Muscle layer of duodenum (tissue), 2 donors: Measurements from ENCODE around the gene PRDM16.

Experiments
- H3K27ac ChIP-seq: one replicate; pipeline ENCODE4 v1.7.0; 2013; ENCODE audit warnings: mild to moderate bottlenecking, low read length
- H3K27me3 ChIP-seq: one replicate; pipeline ENCODE4 v1.7.0; 2013; ENCODE audit warnings: low read depth, mild to moderate bottlenecking, control low read depth, low read length
- H3K36me3 ChIP-seq, 2 donors: one replicate each; pipeline ENCODE4 v1.7.0; 2013; ENCODE audit warnings: low read length in 2 of 2, control low read depth in 1 of 2, mild to moderate bottlenecking in 1 of 2; ENCODE audit not compliant: insufficient read depth in 2 of 2, control insufficient read depth in 1 of 2
- H3K4me1 ChIP-seq, 2 donors: one replicate each; pipeline ENCODE4 v1.7.0; 2013; ENCODE audit warnings: low read length in 2 of 2, mild to moderate bottlenecking in 2 of 2, control low read depth in 1 of 2, moderate library complexity in 1 of 2; ENCODE audit not compliant: insufficient read depth in 2 of 2, control insufficient read depth in 1 of 2
- H3K4me3 ChIP-seq, 2 donors: one replicate each; pipeline ENCODE4 v1.7.0; 2013; ENCODE audit warnings: low read length in 2 of 2, low read depth in 1 of 2, mild to moderate bottlenecking in 1 of 2
- H3K9me3 ChIP-seq, 2 donors: one replicate each; pipeline ENCODE4 v1.7.0; 2013; ENCODE audit warnings: low read length in 2 of 2, control low read depth in 1 of 2, mild to moderate bottlenecking in 1 of 2; ENCODE audit not compliant: control insufficient read depth in 1 of 2
- donor health status: healthy.

The PRDM16 gene

DNA sequence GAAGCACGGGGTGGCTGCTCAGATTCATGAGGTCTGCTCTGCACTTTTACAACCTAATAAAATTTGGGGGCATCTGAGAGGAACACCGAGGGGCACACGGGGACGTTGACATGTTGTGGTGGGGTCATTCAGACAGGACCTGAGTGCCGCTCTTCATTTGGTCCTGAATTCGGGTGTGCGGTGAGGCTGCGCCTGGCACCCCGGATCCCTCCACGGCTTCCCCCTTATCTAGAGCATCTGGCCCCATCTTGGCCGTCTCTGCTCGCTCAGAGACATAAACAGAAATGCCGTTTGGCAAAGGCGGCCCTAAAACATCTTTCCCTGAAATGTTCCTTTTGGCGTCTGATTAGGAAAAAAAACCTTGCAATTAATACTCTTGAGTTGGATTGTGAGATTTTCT lies 157.2 kb downstream of the PRDM16 start:
- Histone ChIP-seq H3K4me3 (no peak overlapping the region), H3K36me3 (no peaks in the 10 kb centered on the region), H3K4me1 (no peaks in the 10 kb centered on the region), H3K9me3 (no peaks in the 10 kb centered on the region), H3K27ac (no peak overlapping the region), H3K27me3 (peaks cover 5% of the 10 kb centered on the region)

DNA sequence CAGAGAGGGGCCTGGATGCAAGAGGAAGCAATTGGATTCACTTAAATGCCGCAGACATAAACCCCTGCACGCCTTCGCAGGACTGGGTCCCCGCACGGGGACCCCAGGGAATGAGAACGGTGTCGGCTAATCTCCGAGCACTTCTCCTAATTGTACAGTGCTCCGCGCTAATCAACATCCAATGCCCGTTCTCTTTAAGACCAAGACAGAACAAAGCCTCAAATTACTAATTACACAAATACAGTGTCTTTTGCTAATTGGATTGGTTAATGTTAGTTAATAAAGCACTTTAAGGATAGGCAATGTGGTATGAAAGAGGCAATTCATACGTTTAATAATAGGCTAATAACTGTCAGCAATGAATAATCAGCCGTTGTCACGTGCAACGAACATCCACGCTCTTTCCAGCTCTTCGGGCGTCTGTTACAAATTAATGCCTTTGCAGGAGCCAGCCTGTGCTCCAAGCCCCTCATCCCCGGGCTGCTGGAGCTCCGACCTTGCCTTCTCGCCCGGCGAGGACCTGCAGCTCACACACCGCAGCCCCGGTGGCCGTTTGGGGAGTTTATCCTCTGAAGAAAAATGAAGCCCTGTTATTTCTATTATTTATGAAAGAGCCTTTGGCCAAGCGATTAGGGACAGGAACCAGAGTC lies 157.8 kb downstream of the PRDM16 start:
- no peaks in the 10 kb centered on the region for H3K36me3 ChIP-seq
- no peaks in the 10 kb centered on the region for H3K4me1 ChIP-seq
- no peak overlapping the region for H3K4me3 ChIP-seq
- no peak overlapping the region for H3K27ac ChIP-seq
- H3K9me3 ChIP-seq, result no peaks in the 10 kb centered on the region
- peaks cover 5% of the 10 kb centered on the region for H3K27me3 ChIP-seq

DNA sequence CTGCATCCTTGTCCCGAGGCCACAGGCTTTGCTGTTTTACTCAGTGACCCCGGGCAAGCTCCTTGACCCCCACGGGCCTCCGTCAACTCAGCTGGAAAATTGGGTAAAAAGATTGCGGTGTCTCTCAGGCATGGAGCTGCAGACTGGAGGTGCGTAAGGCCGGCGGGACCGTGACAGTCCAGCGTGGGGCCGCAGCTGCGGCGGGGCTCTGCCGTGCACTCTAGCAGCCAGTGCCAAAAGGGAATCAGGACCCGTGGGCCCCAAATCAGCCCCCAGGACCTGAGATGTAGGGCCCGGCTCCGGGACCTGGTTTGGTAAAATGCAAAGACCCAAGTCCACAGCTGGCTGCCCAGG lies 158.3 kb downstream of the PRDM16 start:
- H3K36me3 ChIP-seq, result no peaks in the 10 kb centered on the region
- H3K27me3 ChIP-seq, result peaks cover 5% of the 10 kb centered on the region
- H3K4me1 ChIP-seq, result no peaks in the 10 kb centered on the region
- no peak overlapping the region for H3K27ac ChIP-seq
- H3K4me3 ChIP-seq, result no peak overlapping the region
- no peaks in the 10 kb centered on the region for H3K9me3 ChIP-seq

DNA sequence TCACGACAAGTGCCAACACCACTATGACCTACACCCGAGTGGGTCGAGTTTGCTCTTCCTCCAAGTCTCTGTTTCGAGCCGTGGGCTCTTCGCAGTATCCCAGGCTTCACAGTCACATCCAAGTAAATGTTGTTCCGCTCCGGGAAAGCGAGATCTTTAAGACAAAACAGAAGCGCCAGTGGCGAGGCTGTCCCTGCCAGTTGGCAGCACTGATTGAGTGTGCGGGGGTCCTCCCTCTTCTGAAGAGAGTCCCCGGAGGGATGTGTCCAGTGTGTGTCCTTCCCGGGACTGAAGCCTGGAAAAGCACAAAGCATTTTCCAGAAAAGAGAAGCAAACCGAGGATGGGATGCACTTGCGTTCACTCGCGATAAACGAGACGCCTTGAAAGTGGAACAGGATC lies 158.9 kb downstream of the PRDM16 start:
- Histone ChIP-seq H3K27me3 (peaks cover 5% of the 10 kb centered on the region), H3K36me3 (no peaks in the 10 kb centered on the region), H3K9me3 (no peaks in the 10 kb centered on the region), H3K4me1 (no peaks in the 10 kb centered on the region), H3K4me3 (no peak overlapping the region), H3K27ac (no peak overlapping the region)

DNA sequence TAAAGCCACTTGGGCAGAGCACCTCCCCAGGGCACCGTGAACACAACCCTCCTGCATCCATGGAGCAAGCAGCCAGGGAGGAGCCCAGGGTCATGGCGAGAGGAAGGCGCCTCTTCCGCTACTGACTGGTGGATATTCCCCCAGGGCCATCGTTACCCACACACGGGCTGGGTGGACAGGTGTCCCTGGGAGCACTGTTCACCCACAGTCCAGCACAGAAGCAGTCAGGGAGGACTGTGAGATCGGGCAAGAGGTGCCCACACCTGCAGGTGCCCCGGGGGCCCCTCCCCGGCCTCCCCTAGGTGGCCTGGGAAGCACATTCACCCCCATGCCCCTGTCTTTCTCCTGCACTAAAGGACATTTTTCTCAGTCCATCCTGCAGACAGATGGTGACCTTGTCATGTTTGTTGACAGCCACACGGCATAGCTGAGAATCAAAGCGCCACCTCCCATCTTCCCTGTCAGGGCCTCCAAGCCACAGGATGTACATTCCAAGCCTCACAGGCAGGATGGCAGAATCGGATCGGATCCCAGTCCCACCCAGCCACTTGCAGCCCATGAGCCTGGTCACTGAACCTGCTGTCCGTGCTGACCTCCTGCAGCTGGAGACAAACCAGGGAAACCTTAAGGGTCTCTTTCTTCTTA lies 160.2 kb downstream of the PRDM16 start:
- no peaks in the 10 kb centered on the region for H3K9me3 ChIP-seq
- H3K27me3 ChIP-seq, result peaks cover 5% of the 10 kb centered on the region
- no peak overlapping the region for H3K27ac ChIP-seq
- no peaks in the 10 kb centered on the region for H3K4me1 ChIP-seq
- H3K4me3 ChIP-seq, result no peak overlapping the region
- no peaks in the 10 kb centered on the region for H3K36me3 ChIP-seq

DNA sequence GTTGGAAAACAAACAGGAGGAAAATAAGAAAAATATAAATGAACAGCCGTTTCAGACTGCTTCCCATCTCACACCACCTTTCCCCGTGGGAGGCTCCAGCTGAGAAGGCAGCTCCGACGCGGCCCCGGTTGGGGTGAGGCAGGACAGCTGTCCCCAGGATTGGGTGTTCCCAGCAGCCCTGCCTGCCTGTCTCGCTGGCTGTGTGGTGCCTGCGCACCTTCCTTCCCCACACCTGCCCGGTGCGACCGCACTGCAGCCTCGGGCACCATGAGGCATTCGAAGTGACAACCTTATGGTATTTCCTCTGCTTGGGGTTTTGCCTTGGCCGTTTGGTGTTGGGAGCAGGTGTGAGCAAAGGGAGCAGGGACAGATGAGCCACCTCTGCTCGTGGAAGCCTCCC lies 161.6 kb downstream of the PRDM16 start:
- H3K4me1 ChIP-seq, result no peaks in the 10 kb centered on the region
- H3K27ac ChIP-seq, result no peak overlapping the region
- H3K36me3 ChIP-seq, result no peaks in the 10 kb centered on the region
- H3K27me3 ChIP-seq, result peaks cover 5% of the 10 kb centered on the region
- H3K4me3 ChIP-seq, result no peak overlapping the region
- H3K9me3 ChIP-seq, result no peaks in the 10 kb centered on the region

DNA sequence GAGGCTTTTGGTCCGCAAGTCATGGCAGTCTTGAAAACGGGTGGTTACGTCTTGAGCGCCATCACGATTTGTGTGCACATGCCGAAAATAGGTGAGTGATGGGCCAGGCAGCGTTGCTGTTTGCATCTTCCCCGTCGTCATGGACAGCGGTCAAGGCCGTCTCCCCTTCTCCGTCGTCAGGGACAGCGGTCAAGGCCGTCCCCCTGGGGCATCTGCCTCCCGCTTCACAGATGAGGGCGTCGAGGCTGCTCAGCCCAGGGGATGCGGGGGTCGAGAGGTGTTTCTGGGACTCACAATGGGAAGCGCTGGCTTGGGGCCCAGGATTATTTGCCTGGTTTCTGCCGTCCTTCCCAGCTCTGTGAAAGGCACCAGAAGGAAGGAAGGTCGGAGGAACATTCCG lies 162.2 kb downstream of the PRDM16 start:
- Histone ChIP-seq H3K4me3 (no peak overlapping the region), H3K36me3 (no peaks in the 10 kb centered on the region), H3K9me3 (no peaks in the 10 kb centered on the region), H3K27ac (no peak overlapping the region), H3K4me1 (no peaks in the 10 kb centered on the region), H3K27me3 (peaks cover 5% of the 10 kb centered on the region)

DNA sequence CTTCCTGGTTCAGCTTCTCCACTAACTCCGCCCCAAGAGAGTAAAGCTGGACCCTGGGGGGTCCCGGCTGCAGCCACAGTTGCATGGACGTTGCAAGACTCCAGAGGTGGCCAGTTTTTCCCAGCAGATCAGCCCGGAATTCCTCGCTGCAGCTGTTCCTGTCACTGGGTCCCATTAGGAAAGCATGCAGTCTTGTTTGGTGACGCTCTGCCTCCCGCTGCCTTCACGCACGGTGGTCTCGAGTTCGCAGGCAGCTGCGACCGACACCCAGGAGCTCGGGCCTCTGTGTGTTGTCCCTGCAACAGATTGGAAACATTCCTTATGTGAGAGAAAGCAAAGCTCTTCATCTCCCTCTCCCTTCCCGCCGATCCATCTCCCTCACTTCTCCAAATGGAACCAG lies 162.8 kb downstream of the PRDM16 start:
- no peak overlapping the region for H3K4me3 ChIP-seq
- peaks cover 2% of the 10 kb centered on the region for H3K27me3 ChIP-seq
- H3K36me3 ChIP-seq, result no peaks in the 10 kb centered on the region
- no peak overlapping the region for H3K27ac ChIP-seq
- no peaks in the 10 kb centered on the region for H3K4me1 ChIP-seq
- no peaks in the 10 kb centered on the region for H3K9me3 ChIP-seq

DNA sequence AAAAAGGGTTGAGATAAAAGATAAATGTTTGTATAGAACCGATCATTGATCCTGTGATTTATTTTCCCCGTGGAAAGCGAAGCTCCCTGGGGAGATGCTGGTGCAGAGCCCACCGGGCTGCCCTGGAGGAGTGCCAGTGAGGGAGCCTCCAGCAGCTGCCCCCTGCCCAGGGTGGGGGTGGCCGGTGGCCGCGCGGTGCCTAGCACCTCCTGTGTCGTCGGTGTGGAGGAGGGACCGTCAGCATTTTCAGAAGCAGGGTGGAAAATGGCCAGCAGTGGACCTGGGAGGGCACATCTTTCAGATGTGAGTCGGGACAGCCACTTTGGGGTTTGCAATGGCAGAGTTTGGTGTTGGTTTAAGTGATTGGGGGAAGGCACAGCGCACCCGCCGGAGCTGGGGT lies 164.0 kb downstream of the PRDM16 start:
- H3K27me3 ChIP-seq, result no peaks in the 10 kb centered on the region

DNA sequence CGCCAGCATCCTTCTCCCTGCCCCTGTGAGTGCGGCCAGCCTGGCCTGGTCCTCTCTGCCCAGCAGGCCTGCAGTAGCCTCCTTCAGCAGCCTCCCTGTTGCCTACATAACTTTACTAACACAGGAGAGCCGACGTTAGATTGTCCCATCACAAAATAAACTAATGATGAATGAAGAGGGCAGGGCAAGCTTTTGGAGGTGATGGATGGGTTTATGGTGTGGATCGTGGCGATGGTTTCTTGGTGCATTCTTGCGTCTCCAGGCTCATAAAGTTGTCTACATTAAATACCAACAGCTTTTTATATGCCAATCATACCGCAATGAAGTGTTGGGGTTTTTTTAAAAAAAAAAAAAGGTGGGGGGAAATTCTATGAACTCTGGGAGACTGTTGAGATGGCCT lies 164.5 kb downstream of the PRDM16 start:
- Histone ChIP-seq H3K27ac (no peak overlapping the region), H3K27me3 (no peaks in the 10 kb centered on the region), H3K4me1 (peaks cover 0 to 5% of the 10 kb centered on the region in 2 donors), H3K36me3 (no peaks in the 10 kb centered on the region), H3K9me3 (peaks cover 0 to under 1% of the 10 kb centered on the region in 2 donors), H3K4me3 (no peak overlapping the region)

More for the DNA sequence above, 164.0 kb downstream of the PRDM16 start:
- peaks cover 0 to 2% of the 10 kb centered on the region in 2 donors for H3K4me1 ChIP-seq
- H3K36me3 ChIP-seq, result no peaks in the 10 kb centered on the region
- no peak overlapping the region for H3K4me3 ChIP-seq
- no peaks in the 10 kb centered on the region for H3K9me3 ChIP-seq
- H3K27ac ChIP-seq, result no peak overlapping the region

DNA sequence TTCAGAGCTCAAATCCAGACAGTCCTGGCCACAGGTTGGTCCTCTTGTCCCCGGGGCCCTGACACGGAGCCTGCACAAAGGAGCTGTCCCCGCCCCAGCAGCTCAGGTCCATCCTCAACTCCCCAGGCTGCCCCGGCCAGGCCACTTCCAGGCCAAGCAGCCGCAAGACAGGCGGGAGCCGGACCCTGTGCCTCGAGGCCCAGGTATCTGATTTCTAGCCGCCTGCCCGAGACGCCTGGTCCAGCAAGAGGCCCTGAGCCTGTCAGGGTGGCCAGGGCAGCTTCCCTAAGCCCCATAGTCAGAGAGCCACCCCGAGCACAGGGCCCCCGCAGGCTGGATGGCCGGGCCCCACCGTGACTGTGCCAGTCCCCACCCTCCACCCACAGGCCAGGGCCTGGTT lies 165.3 kb downstream of the PRDM16 start:
- H3K27ac ChIP-seq, result no peak overlapping the region
- no peaks in the 10 kb centered on the region for H3K27me3 ChIP-seq
- H3K4me1 ChIP-seq, result peaks cover 0 to 5% of the 10 kb centered on the region in 2 donors
- H3K9me3 ChIP-seq, result peaks cover 0 to 6% of the 10 kb centered on the region in 2 donors
- H3K36me3 ChIP-seq, result no peaks in the 10 kb centered on the region
- no peak overlapping the region for H3K4me3 ChIP-seq

DNA sequence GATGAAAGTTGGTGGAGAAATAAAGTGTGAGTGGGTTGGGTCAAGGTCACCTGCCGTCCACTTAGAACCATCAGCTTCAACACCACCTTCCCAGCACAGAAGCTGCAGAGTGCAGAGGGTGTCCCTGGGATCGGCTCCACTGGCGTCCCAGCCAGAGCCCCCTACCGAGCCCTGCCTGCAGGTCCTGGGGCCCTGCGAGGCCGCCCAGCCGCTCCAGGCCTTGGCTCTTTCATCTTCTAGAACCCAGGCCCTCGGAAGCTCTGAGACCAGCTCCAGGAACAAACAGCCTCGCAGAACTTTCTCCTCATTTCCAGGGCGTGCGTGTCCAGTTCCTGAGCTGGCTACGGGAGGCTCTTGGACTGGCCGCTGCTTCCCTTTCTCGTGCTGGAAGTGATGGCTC lies 166.0 kb downstream of the PRDM16 start:
- Histone ChIP-seq H3K27ac (no peak overlapping the region), H3K27me3 (no peaks in the 10 kb centered on the region)

More for the DNA sequence above, 166.0 kb downstream of the PRDM16 start:
- Histone ChIP-seq H3K9me3 (peaks cover 0 to 8% of the 10 kb centered on the region in 2 donors), H3K4me1 (peaks cover 0 to 5% of the 10 kb centered on the region in 2 donors), H3K4me3 (no peak overlapping the region), H3K36me3 (no peaks in the 10 kb centered on the region)
